SU-DHL-6 (cell line): ENCODE measurements around the gene DTYMK.

Source experiments
- H2AFZ ChIP-seq: fragments of 200-600 bp; sonication (generic); 2 replicates; pipeline ENCODE4 v1.6.1; 2014; ENCODE audit warnings: low read depth, mild to moderate bottlenecking, moderate library complexity, mixed read lengths, antibody characterized with exemption, low read length; ENCODE audit not compliant: severe bottlenecking
- H3F3A ChIP-seq: fragments of 200-600 bp; shearing (Covaris generic); 2 replicates; pipeline ENCODE4 v1.6.0; 2016; ENCODE audit warnings: antibody characterized with exemption, mild to moderate bottlenecking; ENCODE audit not compliant: insufficient read depth
- H3K27ac ChIP-seq: fragments of 200-600 bp; sonication (generic); 2 replicates; pipeline ENCODE4 v1.5.1; 2016; ENCODE audit warnings: low read depth, mild to moderate bottlenecking, low read length, moderate library complexity, mixed read lengths
- H3K27me3 ChIP-seq: fragments of 200-600 bp; sonication (generic), shearing (Covaris generic); 2 replicates; pipeline ENCODE4 v1.6.0; 2014; ENCODE audit warnings: mild to moderate bottlenecking, low read length
- H3K36me3 ChIP-seq: fragments of 200-600 bp; sonication (generic); 2 replicates; pipeline ENCODE4 v1.6.1; 2014; ENCODE audit warnings: mild to moderate bottlenecking, low read length, mixed read lengths
- H3K4me2 ChIP-seq: fragments of 300-600, 200-600 bp; shearing (Covaris generic), sonication (generic); 2 replicates; pipeline ENCODE4 v1.6.0; 2014; ENCODE audit warnings: low read length, low read depth, mild to moderate bottlenecking; ENCODE audit not compliant: poor library complexity, severe bottlenecking
- H3K4me3 ChIP-seq: fragments of 200-600 bp; sonication (generic); 2 replicates; pipeline ENCODE4 v1.5.1; 2014; ENCODE audit warnings: antibody characterized with exemption, low read length, mild to moderate bottlenecking, mixed read lengths; ENCODE audit not compliant: insufficient read depth, poor library complexity, severe bottlenecking
- H3K79me2 ChIP-seq: fragments of 200-600 bp; sonication (generic); 2 replicates; pipeline ENCODE4 v1.6.1; 2014; ENCODE audit warnings: mild to moderate bottlenecking, low read length, moderate library complexity; ENCODE audit not compliant: insufficient read depth
- H3K9ac ChIP-seq: fragments of 200-600 bp; sonication (generic); 2 replicates; pipeline ENCODE4 v1.7.0; 2014; ENCODE audit warnings: mild to moderate bottlenecking, low read length
- H3K9me2 ChIP-seq: fragments of 200-600 bp; sonication (generic); replicated peaks from 2 replicates; pipeline ENCODE4 v1.6.1; 2014; ENCODE audit warnings: low read length; ENCODE audit not compliant: insufficient read depth
- H3K9me3 ChIP-seq: fragments of 200-600 bp; sonication (generic); 2 replicates; pipeline ENCODE4 v1.6.1; 2014; ENCODE audit warnings: low read length, mixed read lengths; ENCODE audit not compliant: insufficient read depth
- H4K20me1 ChIP-seq: fragments of 200-600 bp; sonication (generic); 2 replicates; pipeline ENCODE4 v1.6.1; 2014; ENCODE audit warnings: low read depth, mild to moderate bottlenecking, antibody characterized with exemption, low read length, moderate library complexity, mixed read lengths
- EZH2phosphoT487 ChIP-seq: fragments of 200-600 bp; sonication (generic), shearing (Covaris generic); conservative IDR thresholded peaks from 2 replicates; pipeline ENCODE4 v1.6.1; 2018; ENCODE audit warnings: mild to moderate bottlenecking, antibody characterized with exemption, low read length, moderate library complexity, mixed read lengths
- TF ChIP-seq, protein P1 (sequence below): fragments of 200-600 bp; sonication (generic); IDR thresholded peaks from one replicate; pipeline ENCODE4 v1.5.1; 2017; ENCODE audit warnings: antibody characterized with exemption, mild to moderate bottlenecking, low read length, moderate library complexity; ENCODE audit not compliant: insufficient read depth, poor library complexity, severe bottlenecking

Gene DTYMK

DNA sequence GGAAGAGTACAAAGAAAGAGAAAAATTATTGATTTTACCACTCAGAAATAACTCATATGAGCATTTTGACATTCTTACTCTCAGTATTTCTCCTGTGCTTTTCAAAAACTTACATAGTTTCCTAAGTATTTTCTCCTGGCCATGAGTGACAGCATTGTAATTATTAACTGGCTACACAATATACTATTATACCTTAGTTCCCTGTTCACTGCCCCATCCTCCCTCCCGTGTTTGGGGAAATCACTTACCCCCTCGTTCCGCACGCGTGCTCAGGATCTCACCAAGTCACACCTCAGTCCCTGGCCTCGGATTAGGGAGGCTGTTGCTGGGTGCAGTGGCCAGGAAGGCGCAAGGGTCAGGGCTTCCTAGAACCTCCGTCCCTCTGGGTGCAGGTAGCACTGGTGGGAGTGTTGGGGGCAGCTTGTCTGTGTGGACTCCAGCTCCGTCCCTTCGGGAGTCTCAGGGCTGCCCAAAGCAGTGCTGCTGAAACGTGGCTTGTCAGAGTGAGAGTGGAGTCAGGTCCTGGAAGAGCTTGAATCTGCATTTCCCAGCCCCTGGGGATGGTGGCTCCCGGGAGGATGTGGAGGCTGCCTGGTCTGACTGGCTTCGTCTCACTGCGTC, 25.9 kb downstream of the DTYMK start:
- Histone ChIP-seq H3K27me3 (no peaks in the 10 kb centered on the region), H3K27ac (no peak overlapping the region), H3K9ac (no peak overlapping the region), H3K36me3 (no peaks in the 10 kb centered on the region), H3K9me2 (no peaks in the 10 kb centered on the region), H3K79me2 (no peaks in the 10 kb centered on the region), H2AFZ (no peak overlapping the region), H3K4me2 (no peak overlapping the region), H3K4me3 (no peak overlapping the region), H3F3A (no peaks in the 10 kb centered on the region; the same call in 1 of the 2 replicates), H3K9me3 (no peaks in the 10 kb centered on the region), H4K20me1 (no peaks in the 10 kb centered on the region)
- no peak for TF ChIP-seq EZH2phosphoT487
- TF ChIP-seq, protein P1, sequence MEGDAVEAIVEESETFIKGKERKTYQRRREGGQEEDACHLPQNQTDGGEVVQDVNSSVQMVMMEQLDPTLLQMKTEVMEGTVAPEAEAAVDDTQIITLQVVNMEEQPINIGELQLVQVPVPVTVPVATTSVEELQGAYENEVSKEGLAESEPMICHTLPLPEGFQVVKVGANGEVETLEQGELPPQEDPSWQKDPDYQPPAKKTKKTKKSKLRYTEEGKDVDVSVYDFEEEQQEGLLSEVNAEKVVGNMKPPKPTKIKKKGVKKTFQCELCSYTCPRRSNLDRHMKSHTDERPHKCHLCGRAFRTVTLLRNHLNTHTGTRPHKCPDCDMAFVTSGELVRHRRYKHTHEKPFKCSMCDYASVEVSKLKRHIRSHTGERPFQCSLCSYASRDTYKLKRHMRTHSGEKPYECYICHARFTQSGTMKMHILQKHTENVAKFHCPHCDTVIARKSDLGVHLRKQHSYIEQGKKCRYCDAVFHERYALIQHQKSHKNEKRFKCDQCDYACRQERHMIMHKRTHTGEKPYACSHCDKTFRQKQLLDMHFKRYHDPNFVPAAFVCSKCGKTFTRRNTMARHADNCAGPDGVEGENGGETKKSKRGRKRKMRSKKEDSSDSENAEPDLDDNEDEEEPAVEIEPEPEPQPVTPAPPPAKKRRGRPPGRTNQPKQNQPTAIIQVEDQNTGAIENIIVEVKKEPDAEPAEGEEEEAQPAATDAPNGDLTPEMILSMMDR = no peak

DNA sequence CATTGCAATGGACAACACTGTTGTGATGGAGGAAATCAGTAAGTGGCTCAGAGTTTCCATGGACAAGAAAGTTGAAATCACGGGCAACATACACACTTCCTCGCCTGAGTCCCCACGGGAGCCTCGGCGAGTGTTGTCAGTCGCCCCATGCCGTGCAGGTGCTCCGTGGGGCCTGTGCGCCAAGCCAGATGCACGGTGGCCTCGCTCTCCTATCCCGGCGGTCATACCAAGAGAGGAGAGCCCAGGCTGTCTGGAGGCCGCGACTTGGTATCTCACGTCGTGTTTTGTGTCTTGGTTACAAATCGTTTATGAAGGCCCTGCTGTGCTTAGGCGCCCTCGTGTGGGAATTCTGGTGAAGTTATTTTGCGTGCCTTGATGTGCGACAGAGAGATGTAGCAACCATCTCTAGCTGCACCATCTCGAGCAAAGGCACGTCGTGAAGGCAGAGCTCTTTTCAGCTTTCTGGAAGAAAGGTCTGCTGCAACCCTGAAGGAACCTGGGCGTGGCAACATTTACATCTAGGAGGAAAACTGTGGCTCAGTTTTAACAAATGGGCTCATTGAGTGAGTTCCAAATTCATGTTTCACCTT, 27.4 kb downstream of the DTYMK start:
- H3K27ac ChIP-seq = no peak overlapping the region

DNA sequence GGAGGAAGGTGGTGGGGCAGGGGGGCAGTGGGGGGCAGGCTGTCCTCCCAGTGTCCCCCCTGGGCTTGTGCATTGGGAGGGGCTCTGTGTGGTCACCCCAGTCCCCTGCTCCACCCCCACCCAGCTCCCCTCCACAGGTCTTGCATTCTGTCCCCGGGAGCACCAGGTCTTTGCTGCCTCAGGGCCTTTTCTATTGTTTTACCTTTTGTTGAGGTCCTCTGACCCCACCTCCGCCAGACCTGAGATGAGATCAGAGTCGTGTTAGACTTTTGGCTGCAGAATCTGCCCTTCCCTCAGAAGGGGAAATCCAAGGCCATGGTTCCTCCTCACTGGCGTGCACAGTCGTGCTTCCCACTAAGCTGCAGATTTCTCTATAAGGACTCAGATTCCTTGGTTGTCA, 28.3 kb downstream of the DTYMK start:
- H3K27me3 ChIP-seq = no peaks in the 10 kb centered on the region

More for the DNA sequence above, 27.4 kb downstream of the DTYMK start:
- no peaks in the 10 kb centered on the region for H3K9me3 ChIP-seq
- H4K20me1 ChIP-seq = no peaks in the 10 kb centered on the region
- no peak overlapping the region for H3K9ac ChIP-seq
- H2AFZ ChIP-seq = no peak overlapping the region
- H3K36me3 ChIP-seq = no peaks in the 10 kb centered on the region
- H3K27me3 ChIP-seq = no peaks in the 10 kb centered on the region
- no peak overlapping the region for H3K4me3 ChIP-seq
- no peaks in the 10 kb centered on the region for H3K79me2 ChIP-seq
- H3K9me2 ChIP-seq = no peaks in the 10 kb centered on the region
- H3K4me2 ChIP-seq = no peak overlapping the region
- no peak for TF ChIP-seq EZH2phosphoT487
- TF ChIP-seq, protein P1 = peak; percentile 35
- no peaks in the 10 kb centered on the region; the same call in 1 of the 2 replicates for H3F3A ChIP-seq

More for the DNA sequence above, 28.3 kb downstream of the DTYMK start:
- Histone ChIP-seq H3K4me3 (no peak overlapping the region), H4K20me1 (no peaks in the 10 kb centered on the region), H3K9me2 (no peaks in the 10 kb centered on the region), H3K36me3 (0 out of 2 replicates have a peak, but pooled peaks cover 3% of the 10 kb centered on the region), H3K27ac (no peak overlapping the region), H2AFZ (no peak overlapping the region), H3K9ac (no peak overlapping the region), H3K9me3 (no peaks in the 10 kb centered on the region), H3F3A (no peaks in the 10 kb centered on the region; the same call in 1 of the 2 replicates), H3K4me2 (no peak overlapping the region), H3K79me2 (no peaks in the 10 kb centered on the region)
- no peak for TF ChIP-seq EZH2phosphoT487
- TF ChIP-seq, protein P1 = no peak
